Panc1 (cell line): ENCODE data around the gene KCNH6. TPM values are rescaled to one million over a fixed set of nuclear protein-coding genes. Genes with fewer than 3 reads are reported as not detected.
A peak's percentile ranks its signal among the peaks of the same experiment; 100 is the strongest.

Experiments used
- ATAC-seq: fragments of 200-7000 bp; cut with Tn5 transposase; 2 replicates; pipeline ENCODE4 v1.9.1; 2020; ENCODE audit warnings: mild to moderate bottlenecking, moderate library complexity
- BruUV-seq: library from RNA; stranded (reverse); fragments of 400-500 nt; replicated peaks from 2 replicates; lab custom pipeline; 2021; lab: Mats Ljungman, UMichigan
- CTCF ChIA-PET: fragments of 300-600 bp; sonication (Branson Sonifier 250); formaldehyde crosslinking; loops from one replicate; lab custom pipeline; 2022; ENCODE audit warnings: antibody characterized with exemption; lab: Charles Lee
- POLR2A ChIA-PET: fragments of 300-600 bp; sonication (Branson Sonifier 250); formaldehyde crosslinking; loops from one replicate; lab custom pipeline; 2022; ENCODE audit warnings: antibody characterized with exemption; lab: Charles Lee
- DNase-seq: peaks from one replicate; pipeline ENCODE4 v3.0.0-alpha.2; 2010; ENCODE audit warnings: low read depth, low spot score
- H3K27ac ChIP-seq: 2 replicates; pipeline ENCODE4 v1.5.1; 2011; ENCODE audit warnings: mild to moderate bottlenecking, low read length, inconsistent platforms
- H3K27me3 ChIP-seq: fragments of 200-500 bp; sonication (Bioruptor generic); 2 replicates; pipeline ENCODE4 v1.6.0; 2014; ENCODE audit warnings: low read length, inconsistent platforms; ENCODE audit not compliant: control insufficient read depth, insufficient read depth
- H3K36me3 ChIP-seq: fragments of 200-500 bp; sonication (Bioruptor generic); 2 replicates; pipeline ENCODE4 v1.5.1; 2014; ENCODE audit warnings: inconsistent platforms, mild to moderate bottlenecking, low read length, moderate library complexity; ENCODE audit not compliant: control insufficient read depth, insufficient read depth
- H3K4me1 ChIP-seq: 2 replicates; pipeline ENCODE4 v1.5.1; 2011; ENCODE audit warnings: inconsistent platforms, mild to moderate bottlenecking, low read length, moderate library complexity; ENCODE audit not compliant: control insufficient read depth, insufficient read depth
- H3K4me3 ChIP-seq, 2 experiments: 2 replicates each; pipeline ENCODE4 v1.5.1; 2011 to 2012; ENCODE audit warnings: low read depth in 2 of 2, low read length in 2 of 2, mild to moderate bottlenecking in 2 of 2, inconsistent platforms in 1 of 2, moderate library complexity in 1 of 2
- H3K9me3 ChIP-seq: fragments of 200-500 bp; sonication (Bioruptor generic); 2 replicates; pipeline ENCODE4 v1.5.1; 2014; ENCODE audit warnings: low read depth, mild to moderate bottlenecking, inconsistent platforms, low read length, moderate library complexity; ENCODE audit not compliant: control insufficient read depth, insufficient read depth
- CTCF ChIP-seq: fragments of 450-650 bp; IDR thresholded peaks from 2 replicates; pipeline ENCODE4 v1.5.1; 2017; ENCODE audit warnings: mild to moderate bottlenecking
- POLR2AphosphoS5 ChIP-seq: IDR thresholded peaks from 2 replicates; pipeline ENCODE4 v1.6.1; 2012; ENCODE audit warnings: mild to moderate bottlenecking, low read depth, low read length, moderate library complexity
- REST ChIP-seq, 2 experiments: IDR thresholded peaks; 2 replicates each; pipeline ENCODE4 v1.6.1; 2011 to 2012; ENCODE audit warnings: low read depth in 2 of 2, control low read depth in 1 of 2, low read length in 1 of 2, mild to moderate bottlenecking in 1 of 2, moderate library complexity in 1 of 2; ENCODE audit not compliant: insufficient read depth in 1 of 2
- SIN3A ChIP-seq: IDR thresholded peaks from 2 replicates; pipeline ENCODE4 v1.6.1; 2012; ENCODE audit warnings: low read depth, mild to moderate bottlenecking, low read length, moderate library complexity, borderline replicate concordance; ENCODE audit not compliant: insufficient read depth
- TCF7L2 ChIP-seq: IDR thresholded peaks from 2 replicates; pipeline ENCODE4 v1.6.1; 2011; ENCODE audit warnings: mild to moderate bottlenecking, low read depth, low read length, inconsistent platforms
- in situ Hi-C: cut with HindIII; loops from 2 replicates; pipeline ENCODE4 v1.10.0; 2016; ENCODE audit warnings: low sequenced_read_pairs, low pct_unique_long_range_greater_than_20kb
- intact Hi-C: fragments of 100-400 bp; cut with micrococcal nuclease; formaldehyde crosslinking; loops from one replicate; pipeline ENCODE4 v1.10.0; 2022; ENCODE audit not compliant: unreplicated experiment
- total RNA-seq: library from RNA; stranded (reverse); gene quantifications from one replicate; pipeline ENCODE4 v1.2.1, GENCODE V29; 2021; ENCODE audit not compliant: unreplicated experiment

Gene KCNH6
- total RNA-seq, 1 experiment from 2014 or later: not detected

GRCh38 chr17:63568563-63568962 lies 45.4 kb downstream of the KCNH6 start:
- intact Hi-C loops (no loop called here), in situ Hi-C loops (no loop called here)
- Histone ChIP-seq H3K4me1 (no peaks in the 10 kb centered on the region), H3K27me3 (no peaks in the 10 kb centered on the region), H3K9me3 (no peaks in the 10 kb centered on the region), H3K27ac (no peak overlapping the region), H3K4me3 (no peak overlapping the region), H3K36me3 (no peaks in the 10 kb centered on the region)
- ATAC-seq (no peak), DNase-seq (no peak)
- ChIA-PET POLR2A (interaction anchor here (0.6 kb wide), 1 partner anchor 292 kb away, joined by 3 read pairs; no protein-coding TSS in a partner anchor), CTCF (no interaction called here)
- TF ChIP-seq SIN3A: no peak
- no peak for TF ChIP-seq TCF7L2
- TF ChIP-seq POLR2AphosphoS5: no peak
- TF ChIP-seq REST (IDR thresholded peaks at IDR 0.05; ENCODE audit: insufficient read depth in 1 of 2, low read depth in 2 of 2, low read length in 1 of 2): no peak
- TF ChIP-seq CTCF: no peak
- no TSS peak for BruUV-seq

- TF ChIP-seq CTCF (no peak), TCF7L2 (no peak), REST (IDR thresholded peaks at IDR 0.05; ENCODE audit: insufficient read depth in 1 of 2, low read depth in 2 of 2, low read length in 1 of 2) (no peak)
- Histone ChIP-seq H3K27ac (no peak overlapping the region), H3K4me3 (no peak overlapping the region), H3K36me3 (no peaks in the 10 kb centered on the region), H3K4me1 (no peaks in the 10 kb centered on the region), H3K27me3 (no peaks in the 10 kb centered on the region), H3K9me3 (no peaks in the 10 kb centered on the region)
- DNase-seq (no peak), ATAC-seq (peak; percentile 56; the same call in 1 of the 2 replicates)
- in situ Hi-C loops (no loop called here), intact Hi-C loops (no loop called here)
- POLR2A ChIA-PET: interaction anchor here (0.6 kb wide), 1 partner anchor 207 kb away, joined by 6 read pairs; no protein-coding TSS in a partner anchor
- CTCF ChIA-PET: interaction anchor here (0.8 kb wide), 1 partner anchor 146 kb away, joined by 3 read pairs; no protein-coding TSS in a partner anchor
- BruUV-seq: no TSS peak
Measured at GRCh38 chr17:63571632-63572310, 48.6 kb downstream of the KCNH6 start.
